ENCODE measurements around the gene TACO1.

DNA sequence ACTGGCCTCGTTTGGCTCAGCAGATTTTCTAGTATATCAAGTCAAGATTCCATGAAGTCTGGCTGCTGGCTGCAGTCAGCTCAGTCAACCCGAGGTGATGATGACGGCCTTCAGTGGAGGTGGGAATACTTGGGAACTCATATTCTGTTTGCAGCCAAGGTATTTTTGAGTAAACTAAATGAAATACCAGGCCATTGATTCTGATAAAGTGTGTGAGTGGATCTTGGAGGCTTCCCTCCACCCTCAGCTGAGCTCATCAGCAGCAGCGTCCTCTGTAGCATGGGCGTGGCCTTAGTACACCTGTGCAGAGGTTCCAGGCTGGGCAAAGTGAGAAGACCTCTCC is 22.0 kb upstream of the TACO1 start:
- TF ChIP-seq, protein P1, sequence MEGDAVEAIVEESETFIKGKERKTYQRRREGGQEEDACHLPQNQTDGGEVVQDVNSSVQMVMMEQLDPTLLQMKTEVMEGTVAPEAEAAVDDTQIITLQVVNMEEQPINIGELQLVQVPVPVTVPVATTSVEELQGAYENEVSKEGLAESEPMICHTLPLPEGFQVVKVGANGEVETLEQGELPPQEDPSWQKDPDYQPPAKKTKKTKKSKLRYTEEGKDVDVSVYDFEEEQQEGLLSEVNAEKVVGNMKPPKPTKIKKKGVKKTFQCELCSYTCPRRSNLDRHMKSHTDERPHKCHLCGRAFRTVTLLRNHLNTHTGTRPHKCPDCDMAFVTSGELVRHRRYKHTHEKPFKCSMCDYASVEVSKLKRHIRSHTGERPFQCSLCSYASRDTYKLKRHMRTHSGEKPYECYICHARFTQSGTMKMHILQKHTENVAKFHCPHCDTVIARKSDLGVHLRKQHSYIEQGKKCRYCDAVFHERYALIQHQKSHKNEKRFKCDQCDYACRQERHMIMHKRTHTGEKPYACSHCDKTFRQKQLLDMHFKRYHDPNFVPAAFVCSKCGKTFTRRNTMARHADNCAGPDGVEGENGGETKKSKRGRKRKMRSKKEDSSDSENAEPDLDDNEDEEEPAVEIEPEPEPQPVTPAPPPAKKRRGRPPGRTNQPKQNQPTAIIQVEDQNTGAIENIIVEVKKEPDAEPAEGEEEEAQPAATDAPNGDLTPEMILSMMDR (IDR thresholded peaks at IDR 0.05; ENCODE audit: insufficient read depth, low read depth, low read length) = no peak
- no peak for TF ChIP-seq EZH2 (IDR thresholded peaks at IDR 0.05; ENCODE audit: insufficient read depth, low read length)

All from astrocyte (in vitro differentiated cells and primary cell).